ENCODE data around the gene ZNF197.
"Not testable (repeated sequence)": the region's sequence is repeated elsewhere in the genome, so short reads cannot be mapped to it uniquely, and the experiment has no call there.

ZNF197 gene

GRCh38 chr3:44624749-44625480 is at the start of gene ZNF197:
Gene ZNF197 (plus strand): TSS chr3:44625036. CDS start chr3:44629155, 4,119 bp downstream.
- DNase-seq = peak; percentile 88 to 92 (median 89)

DNA sequence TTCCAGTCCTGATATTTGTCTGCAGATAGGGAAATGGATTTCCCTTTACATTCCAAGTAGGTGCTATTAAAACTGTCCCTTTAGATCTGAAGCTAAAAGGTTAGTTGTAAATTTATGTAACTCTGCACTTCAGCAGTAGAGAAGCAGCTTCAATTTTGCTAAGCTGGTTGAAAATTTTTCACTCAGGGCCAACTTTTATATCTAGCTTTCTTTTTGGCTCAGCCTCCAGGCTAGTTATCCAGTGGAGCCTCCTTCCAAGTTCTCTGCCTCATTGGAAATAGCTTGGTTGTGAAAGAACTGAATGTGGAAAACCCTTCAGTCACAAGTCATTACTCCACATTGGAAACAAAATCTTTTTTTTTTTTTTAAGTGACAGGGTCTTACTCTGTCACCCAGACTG is 48.2 kb upstream of the ZNF197 start:
- DNase-seq = no peak

- not testable (repeated sequence) for DNase-seq
Measured at GRCh38 chr3:44577354-44577952, 47.4 kb upstream of the ZNF197 start.

GRCh38 chr3:44578316-44578715 is 46.5 kb upstream of the ZNF197 start:
- DNase-seq = not testable (repeated sequence)

GRCh38 chr3:44578924-44579515 is 45.8 kb upstream of the ZNF197 start:
- not testable (repeated sequence) for DNase-seq

DNA sequence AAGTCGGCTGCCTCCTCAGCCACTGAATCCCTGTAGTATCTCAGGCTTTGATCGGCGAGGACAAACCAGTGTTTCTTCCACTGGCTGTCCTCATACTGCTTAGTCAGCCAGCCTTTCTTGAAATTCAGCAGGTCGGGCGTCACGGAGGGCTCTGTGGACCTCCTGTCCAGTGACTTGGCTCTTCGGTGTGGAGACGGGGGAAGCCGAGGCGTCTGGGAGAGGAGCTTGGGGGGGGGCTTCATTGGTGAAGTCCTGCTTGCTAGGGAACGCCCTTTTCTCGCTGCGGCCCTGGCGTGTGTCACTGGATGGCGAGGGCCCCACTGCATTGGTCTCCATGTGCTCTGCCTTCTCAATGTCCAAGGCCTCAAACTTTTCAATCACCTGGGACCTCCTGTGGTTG is 45.1 kb upstream of the ZNF197 start:
- not testable (repeated sequence) for DNase-seq

GRCh38 chr3:44580971-44581370 is 43.9 kb upstream of the ZNF197 start:
- DNase-seq = not testable (repeated sequence)

- peak; percentile 20 to 45 (median 30) for DNase-seq
Measured at GRCh38 chr3:44584646-44585501, 40.0 kb upstream of the ZNF197 start, which contains the start of gene ZNF660. Gene ZNF660 (plus strand): TSS chr3:44584964. CDS start chr3:44594194, 9,230 bp downstream.

DNA sequence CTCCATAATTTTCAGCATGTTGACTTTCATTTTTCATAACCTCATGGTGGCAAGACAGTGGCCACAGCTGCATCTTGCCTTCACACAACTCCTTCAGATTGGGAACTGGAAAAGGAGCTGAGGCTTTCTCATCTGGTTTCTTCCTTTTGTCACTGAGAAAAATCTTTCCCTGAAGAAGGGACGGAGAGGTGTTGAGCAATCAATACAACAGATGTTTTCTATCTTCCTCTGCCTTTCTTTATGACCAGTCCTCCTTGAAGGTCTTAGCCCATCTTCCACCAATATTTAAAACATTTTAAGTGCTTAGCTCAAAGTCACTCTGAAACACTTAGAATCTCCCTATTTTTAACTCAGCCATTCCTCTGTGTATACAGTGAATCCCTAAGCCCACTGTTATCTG is 28.2 kb upstream of the ZNF197 start:
- no peak for DNase-seq

- DNase-seq = no peak
Measured at GRCh38 chr3:44601749-44602148, 23.1 kb upstream of the ZNF197 start.

- no peak for DNase-seq
Measured at GRCh38 chr3:44612678-44613077, 12.2 kb upstream of the ZNF197 start.

- DNase-seq = no peak
Measured at GRCh38 chr3:44628716-44629115, 3.9 kb downstream of the ZNF197 start.

DNA sequence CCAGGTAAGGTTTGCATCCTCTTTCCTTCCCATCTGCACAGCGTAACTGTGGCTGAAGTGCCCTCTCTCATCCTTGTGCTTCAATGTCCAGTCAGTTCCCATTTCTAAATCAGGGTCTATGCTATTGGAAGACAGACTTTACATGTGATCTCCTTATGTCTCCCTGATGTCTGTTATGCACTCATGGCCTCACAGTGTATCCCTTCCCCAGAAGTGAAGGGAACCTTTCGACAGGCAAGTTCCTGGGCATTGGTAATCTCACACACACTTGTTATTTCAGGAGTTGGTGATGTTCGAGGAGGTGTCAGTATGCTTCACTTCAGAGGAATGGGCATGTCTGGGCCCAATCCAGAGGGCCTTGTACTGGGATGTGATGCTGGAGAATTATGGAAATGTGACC is 7.4 kb downstream of the ZNF197 start:
- no peak for DNase-seq

DNA sequence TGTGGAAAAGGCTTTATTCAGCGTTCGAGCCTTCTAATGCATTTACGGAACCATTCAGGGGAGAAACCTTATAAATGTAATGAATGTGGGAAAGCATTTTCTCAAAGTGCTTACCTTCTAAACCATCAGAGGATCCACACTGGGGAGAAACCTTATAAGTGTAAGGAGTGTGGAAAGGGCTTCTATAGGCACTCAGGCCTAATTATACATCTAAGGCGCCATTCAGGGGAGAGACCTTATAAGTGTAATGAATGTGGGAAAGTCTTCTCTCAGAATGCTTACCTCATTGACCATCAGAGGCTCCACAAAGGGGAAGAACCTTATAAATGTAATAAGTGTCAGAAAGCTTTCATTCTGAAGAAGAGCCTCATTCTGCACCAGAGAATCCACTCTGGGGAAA is 17.5 kb downstream of the ZNF197 start:
- no peak for DNase-seq

DNA sequence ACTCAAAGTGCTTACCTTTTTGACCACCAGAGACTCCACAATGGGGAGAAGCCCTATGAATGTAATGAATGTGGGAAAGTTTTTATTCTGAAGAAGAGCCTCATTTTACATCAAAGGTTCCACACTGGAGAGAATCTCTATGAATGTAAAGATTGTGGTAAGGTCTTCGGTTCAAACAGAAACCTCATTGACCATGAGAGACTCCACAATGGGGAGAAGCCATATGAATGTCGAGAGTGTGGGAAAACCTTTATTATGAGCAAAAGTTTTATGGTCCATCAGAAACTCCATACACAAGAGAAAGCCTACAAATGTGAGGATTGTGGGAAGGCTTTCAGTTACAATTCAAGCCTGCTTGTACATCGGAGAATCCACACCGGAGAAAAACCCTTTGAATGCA is 18.2 kb downstream of the ZNF197 start:
- peak in 1 of 3 donors; percentile 7 for DNase-seq

DNA sequence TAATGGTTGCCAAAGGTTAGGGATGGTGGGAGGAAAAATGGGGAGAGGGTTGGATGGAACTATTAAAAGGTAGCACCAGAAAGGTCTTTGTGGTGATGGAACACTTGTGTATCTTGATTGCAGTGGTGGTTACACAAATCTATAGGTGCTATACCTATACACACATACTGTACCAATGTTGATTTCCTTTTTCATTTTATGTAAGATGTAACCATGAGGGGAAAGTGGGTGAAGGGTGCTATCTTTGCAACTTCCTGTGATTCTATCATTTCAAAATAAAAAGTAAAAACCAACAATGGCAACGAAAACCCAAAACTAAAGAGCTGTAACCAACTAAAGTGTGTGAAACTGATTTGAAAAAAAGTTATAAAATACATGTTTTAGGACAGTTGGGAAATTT is 22.9 kb downstream of the ZNF197 start:
- DNase-seq = no peak

- DNase-seq = peak; percentile 88 to 90 (median 88)
Measured at GRCh38 chr3:44648564-44649229, 23.9 kb downstream of the ZNF197 start, which contains the start of gene ZNF35. Gene ZNF35 (plus strand): TSS chr3:44648732. CDS start chr3:44651068, 2,336 bp downstream.

GRCh38 chr3:44649709-44650108 is 24.9 kb downstream of the ZNF197 start:
- no peak for DNase-seq

DNA sequence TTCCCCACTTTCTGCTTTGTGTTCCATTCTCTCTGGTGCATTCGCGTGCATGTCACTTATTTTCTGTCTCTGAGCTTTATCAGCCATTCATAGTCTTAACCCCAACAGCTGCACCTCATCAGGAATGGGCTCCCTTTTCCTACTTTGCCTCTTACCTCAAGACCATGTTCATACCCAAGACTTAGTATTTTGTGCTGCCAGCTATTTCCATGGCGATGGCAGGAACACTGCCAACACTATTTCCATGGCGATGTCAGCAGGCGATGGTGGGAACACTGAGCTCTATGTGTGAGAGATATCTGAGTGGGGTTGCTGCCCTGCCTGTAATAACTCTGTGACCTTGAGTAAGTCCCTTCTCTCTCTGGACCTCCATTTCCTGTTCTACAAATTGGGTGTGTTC is 29.2 kb downstream of the ZNF197 start:
- no peak for DNase-seq

DNA sequence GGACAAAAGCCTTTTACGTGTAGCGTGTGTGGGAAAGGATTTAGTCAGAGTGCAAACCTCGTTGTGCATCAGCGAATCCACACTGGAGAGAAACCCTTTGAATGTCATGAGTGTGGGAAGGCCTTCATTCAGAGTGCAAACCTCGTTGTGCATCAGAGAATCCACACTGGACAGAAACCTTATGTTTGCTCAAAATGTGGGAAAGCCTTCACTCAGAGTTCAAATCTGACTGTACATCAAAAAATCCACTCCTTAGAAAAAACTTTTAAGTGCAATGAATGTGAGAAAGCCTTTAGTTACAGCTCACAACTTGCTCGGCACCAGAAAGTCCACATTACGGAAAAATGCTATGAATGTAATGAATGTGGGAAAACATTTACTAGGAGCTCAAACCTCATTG is 34.2 kb downstream of the ZNF197 start:
- DNase-seq = no peak

GRCh38 chr3:44659434-44659833 is 34.6 kb downstream of the ZNF197 start:
- no peak for DNase-seq

DNA sequence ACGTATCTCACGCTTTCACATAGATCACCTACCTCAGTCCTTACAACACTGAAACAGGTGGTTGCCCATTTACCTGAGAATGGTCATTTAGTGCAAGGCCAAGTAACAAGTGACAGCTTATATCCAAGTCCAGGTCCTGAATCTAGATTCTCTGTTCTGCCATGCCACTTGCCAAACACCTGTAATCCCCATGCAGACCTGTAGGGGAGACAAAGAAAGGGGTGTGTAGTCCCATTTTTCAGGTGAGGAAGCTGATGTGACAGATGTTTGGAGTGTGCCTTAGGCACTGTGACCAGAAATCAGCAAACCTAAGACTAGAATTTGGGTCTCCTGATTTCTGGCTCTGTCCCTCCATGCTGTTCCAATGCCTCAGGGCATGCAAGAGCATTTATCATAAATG is 36.4 kb downstream of the ZNF197 start:
- no peak for DNase-seq

All from suppressor macrophage treated with lipopolysaccharide for 1 hour (primary cell).